IPS-20b (cell line): ENCODE results near the gene LAMC3.
"Not testable (repeated sequence)": the region's sequence is repeated elsewhere in the genome, so short reads cannot be mapped to it uniquely, and the experiment has no call there.

Source experiments
- H3K27ac ChIP-seq: one replicate; pipeline ENCODE4 v1.5.1; 2013; ENCODE audit warnings: low read length
- H3K27me3 ChIP-seq: 2 replicates; pipeline ENCODE4 v1.6.1; 2013; ENCODE audit warnings: mild to moderate bottlenecking, low read length, inconsistent platforms; ENCODE audit not compliant: insufficient read depth
- H3K36me3 ChIP-seq: 2 replicates; pipeline ENCODE4 v1.6.1; 2013; ENCODE audit warnings: low read depth, mild to moderate bottlenecking, inconsistent platforms, low read length, moderate library complexity; ENCODE audit not compliant: insufficient read depth
- H3K4me1 ChIP-seq: 2 replicates; pipeline ENCODE4 v1.6.1; 2013; ENCODE audit warnings: mild to moderate bottlenecking, control low read depth, inconsistent platforms, low read length, moderate library complexity; ENCODE audit not compliant: insufficient read depth
- H3K4me3 ChIP-seq: 2 replicates; pipeline ENCODE4 v1.5.1; 2013; ENCODE audit warnings: mild to moderate bottlenecking, low read length, inconsistent platforms
- H3K9ac ChIP-seq: 2 replicates; pipeline ENCODE4 v1.6.1; 2013; ENCODE audit warnings: low read depth, mild to moderate bottlenecking, inconsistent platforms, low read length, moderate library complexity
- H3K9me3 ChIP-seq: 2 replicates; pipeline ENCODE4 v1.6.1; 2013; ENCODE audit warnings: mild to moderate bottlenecking, low read depth, low read length, inconsistent platforms; ENCODE audit not compliant: insufficient read depth

Gene LAMC3

DNA sequence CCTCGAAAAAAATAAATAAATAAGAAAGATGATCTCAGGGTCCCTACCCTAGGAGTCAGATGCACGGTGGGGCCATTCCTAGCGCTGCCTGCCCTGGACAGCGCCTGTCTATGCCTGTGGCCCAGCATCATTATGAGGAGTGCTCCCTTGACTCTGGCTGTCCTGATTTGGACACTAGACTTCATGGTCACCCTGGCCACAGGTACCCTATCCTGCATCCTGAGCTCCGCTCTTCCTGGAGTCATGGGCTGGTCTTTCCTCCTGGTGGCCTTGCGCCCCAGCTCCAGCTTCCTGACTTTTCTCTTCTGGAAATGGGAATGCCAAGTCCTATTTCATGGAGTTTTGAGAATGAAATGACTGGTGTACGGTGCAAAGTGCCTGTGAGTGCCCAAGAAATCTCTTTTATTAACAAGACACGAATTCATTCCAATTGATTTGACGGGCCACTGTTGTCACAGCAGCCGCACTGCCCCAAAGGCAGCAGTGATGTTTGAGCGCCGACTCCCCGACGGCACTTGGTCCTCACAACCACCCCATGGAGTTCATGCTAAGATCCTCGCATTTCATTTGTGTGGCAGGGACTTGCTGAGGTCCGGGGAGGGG is 86.8 kb downstream of the LAMC3 start:
- no peak overlapping the region for H3K27ac ChIP-seq
- peaks cover 14% of the 10 kb centered on the region for H3K36me3 ChIP-seq
- peak overlapping the region; percentile 69 for H3K4me3 ChIP-seq
- peaks cover 31% of the 10 kb centered on the region; the same call in 1 of the 2 replicates for H3K4me1 ChIP-seq
- no peaks in the 10 kb centered on the region for H3K9me3 ChIP-seq
- H3K27me3 ChIP-seq, result peaks cover 13% of the 10 kb centered on the region
- peak overlapping the region; percentile 26; the same call in 1 of the 2 replicates for H3K9ac ChIP-seq

DNA sequence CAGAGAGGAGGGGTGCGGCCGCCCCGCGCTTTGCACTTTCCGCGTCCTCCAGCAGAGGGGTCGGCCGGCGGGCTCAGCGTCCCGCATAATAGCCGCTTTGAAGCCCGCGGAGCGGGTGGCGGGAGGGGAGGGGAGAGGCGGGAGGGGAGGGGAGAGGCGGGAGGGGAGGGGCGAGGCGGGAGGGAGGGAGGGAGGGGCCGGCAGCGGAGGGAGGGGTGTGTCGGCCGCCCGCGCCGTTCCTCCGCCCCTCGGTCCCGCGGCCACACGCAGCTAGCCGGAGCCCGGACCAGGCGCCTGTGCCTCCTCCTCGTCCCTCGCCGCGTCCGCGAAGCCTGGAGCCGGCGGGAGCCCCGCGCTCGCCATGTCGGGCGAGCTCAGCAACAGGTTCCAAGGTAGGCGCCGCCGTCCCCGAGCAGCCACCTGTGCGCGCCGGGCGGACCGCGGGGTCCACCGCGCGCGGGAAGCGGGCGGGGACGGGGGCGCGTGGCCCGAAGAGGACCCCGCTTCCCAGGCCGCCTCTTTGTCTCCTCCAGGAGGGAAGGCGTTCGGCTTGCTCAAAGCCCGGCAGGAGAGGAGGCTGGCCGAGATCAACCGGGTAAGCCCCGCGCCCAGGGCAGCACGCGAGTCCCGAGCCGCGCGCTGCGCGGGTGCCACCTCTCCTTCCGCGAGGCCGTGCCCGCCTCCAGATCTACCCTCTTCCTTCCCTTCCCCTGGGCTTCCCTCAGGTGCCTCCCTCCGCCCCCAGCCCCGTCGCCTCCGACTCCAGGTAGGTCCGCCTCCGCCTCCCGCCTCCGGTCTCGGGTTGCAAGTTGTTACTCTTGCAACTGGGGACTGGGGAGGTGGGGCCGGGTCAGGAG is 87.5 kb downstream of the LAMC3 start, which contains the start of gene AIF1L:
TSS of gene AIF1L (plus strand) at position 263 of the 857 bp plus-strand sequence. CDS start at position 362, 99 bp downstream.
- no peaks in the 10 kb centered on the region for H3K9me3 ChIP-seq
- peak within 1 kb of the TSS; percentile 69 for H3K27ac ChIP-seq
- peak within 1 kb of the TSS; percentile 92 for H3K9ac ChIP-seq
- H3K27me3 ChIP-seq, result peaks cover 13% of the 10 kb centered on the region
- H3K4me1 ChIP-seq, result peaks cover 31% of the 10 kb centered on the region; the same call in 1 of the 2 replicates
- H3K36me3 ChIP-seq, result peaks cover 19% of the 10 kb centered on the region
- peak within 1 kb of the TSS; percentile 88 for H3K4me3 ChIP-seq

DNA sequence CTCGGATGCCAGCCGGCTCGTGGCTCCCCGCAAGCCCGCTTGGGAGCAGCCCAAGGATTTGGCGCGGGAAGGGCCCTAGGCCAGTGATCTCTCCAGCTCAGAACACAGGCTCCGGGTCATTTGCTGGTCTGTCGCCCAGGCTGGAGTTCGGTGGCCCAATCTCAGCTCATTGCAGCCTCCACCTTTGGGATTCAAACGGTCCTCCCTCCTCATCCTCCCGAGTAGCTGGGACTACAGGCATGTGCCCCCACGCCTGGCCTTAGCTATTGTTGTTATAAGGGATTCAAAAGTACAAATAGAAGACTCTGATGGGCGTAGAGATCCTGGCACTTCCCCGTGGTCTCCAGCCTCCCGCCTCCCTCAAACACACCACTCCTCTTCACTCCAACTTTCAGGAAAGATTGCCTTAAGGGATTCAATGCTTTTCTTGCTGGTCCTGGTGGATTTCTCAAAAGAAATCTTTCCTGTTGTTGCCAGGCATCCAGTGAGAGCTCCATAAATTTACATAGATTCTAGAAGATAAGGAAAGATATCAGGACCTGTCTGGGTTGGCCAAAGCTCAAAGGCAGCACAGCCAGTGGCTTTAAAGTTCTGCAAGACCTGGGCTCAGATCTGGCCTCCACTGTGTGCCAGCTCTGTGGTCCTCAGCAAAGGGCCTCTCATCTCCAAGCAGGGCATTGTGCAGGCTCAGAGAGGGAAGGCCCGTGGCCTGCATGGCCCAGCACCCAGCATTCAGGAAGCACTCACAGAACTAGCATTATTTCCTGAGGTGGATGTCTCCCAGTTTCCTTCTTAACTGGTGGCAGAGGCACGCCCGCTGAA is 88.4 kb downstream of the LAMC3 start:
- peaks cover 26% of the 10 kb centered on the region for H3K36me3 ChIP-seq
- peak overlapping the region; percentile 92 for H3K9ac ChIP-seq
- H3K9me3 ChIP-seq, result no peaks in the 10 kb centered on the region
- peak overlapping the region; percentile 11 for H3K27ac ChIP-seq
- H3K27me3 ChIP-seq, result peaks cover 13% of the 10 kb centered on the region
- H3K4me1 ChIP-seq, result peaks cover 32% of the 10 kb centered on the region; the same call in 1 of the 2 replicates
- H3K4me3 ChIP-seq, result peak overlapping the region; percentile 88

DNA sequence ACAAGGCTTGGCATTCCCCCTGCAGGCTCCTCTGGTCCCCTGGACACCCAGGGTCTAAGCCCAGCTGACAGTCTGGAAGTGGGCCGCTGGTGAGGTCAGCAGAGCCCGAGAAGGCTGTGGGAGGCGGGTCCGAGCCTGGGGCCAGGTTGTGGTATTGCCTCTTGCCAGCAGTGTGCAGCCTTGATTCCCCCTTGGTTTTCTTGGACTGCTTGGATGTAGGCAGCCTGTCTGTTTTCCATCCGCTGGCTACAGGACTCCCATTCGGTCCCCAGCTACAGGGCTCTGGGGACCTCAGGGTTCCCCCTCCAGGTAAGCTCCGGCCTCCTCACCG is 88.9 kb downstream of the LAMC3 start:
- Histone ChIP-seq H3K36me3 (peaks cover 32% of the 10 kb centered on the region), H3K9me3 (no peaks in the 10 kb centered on the region), H3K27ac (no peak overlapping the region), H3K27me3 (peaks cover 13% of the 10 kb centered on the region), H3K4me3 (peak overlapping the region; percentile 88), H3K4me1 (peaks cover 37% of the 10 kb centered on the region; the same call in 1 of the 2 replicates), H3K9ac (no peak overlapping the region; the same call in 1 of the 2 replicates)

DNA sequence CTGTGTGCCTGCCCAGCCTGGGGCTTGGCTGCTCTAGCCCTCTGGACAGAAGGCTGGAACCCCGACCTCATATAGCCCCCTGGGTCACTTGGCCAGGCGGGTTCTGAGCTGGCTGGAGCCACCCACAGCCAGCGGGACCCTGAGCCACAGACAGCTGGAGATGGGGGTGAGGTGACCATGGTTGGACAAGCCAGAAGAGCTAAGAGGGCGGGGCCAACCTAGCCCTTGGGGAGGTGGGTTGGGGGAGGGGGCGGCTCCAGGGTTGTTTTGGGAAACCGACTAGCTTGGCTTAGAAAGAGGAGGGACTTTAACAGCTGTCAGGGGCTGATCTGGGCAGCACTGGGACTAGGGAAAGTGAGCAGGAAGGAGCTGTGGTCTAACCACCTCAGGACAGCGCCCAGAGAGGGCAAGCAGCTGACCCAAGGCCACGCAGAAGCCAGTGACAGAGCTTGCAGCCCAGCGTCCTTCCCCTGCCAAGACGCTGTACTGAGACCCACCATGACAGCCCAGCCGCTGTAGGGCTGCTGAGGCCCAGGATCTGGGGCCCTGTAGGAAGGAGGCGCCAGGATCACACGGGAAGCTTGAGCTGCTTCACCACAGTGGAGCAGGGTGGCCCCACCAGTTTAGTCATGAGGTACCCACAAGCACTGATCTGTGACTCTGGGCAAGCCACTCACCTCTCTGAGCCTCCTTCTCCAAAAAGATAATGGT is 89.6 kb downstream of the LAMC3 start:
- no peaks in the 10 kb centered on the region for H3K9me3 ChIP-seq
- H3K27me3 ChIP-seq, result peaks cover 13% of the 10 kb centered on the region
- peak overlapping the region; percentile 48; the same call in 1 of the 2 replicates for H3K9ac ChIP-seq
- H3K27ac ChIP-seq, result peak overlapping the region; percentile 42
- H3K4me3 ChIP-seq, result no peak overlapping the region; the same call in 1 of the 2 replicates
- H3K36me3 ChIP-seq, result peaks cover 38% of the 10 kb centered on the region
- H3K4me1 ChIP-seq, result peaks cover 39% of the 10 kb centered on the region; the same call in 1 of the 2 replicates

DNA sequence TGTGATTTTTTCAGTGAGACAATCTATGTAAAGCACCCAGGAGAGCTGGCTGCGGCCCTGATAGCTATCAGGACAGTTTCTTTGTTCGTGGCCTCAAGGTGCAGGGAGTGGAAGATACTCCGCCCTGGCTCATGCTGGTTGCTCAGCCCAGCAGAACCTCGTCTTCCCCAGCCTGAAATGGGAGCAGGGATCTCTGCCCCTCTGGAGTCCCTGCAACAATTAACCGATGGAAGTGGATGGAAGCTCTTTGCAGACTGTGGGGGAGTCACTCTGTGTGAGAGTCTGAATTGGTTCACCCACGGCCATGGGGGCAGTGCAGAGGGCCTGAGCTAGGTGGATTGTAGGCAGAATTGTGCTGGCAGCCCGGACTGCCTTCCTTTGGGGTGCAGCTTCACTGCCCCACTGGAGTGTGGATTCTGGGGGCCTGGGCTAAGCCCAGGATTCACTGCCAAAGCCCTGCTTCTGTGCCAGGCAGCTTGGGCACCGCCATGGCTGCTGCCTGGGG is 90.2 kb downstream of the LAMC3 start:
- Histone ChIP-seq H3K9ac (peak overlapping the region; percentile 48; the same call in 1 of the 2 replicates), H3K27ac (peak overlapping the region; percentile 42), H3K27me3 (peaks cover 13% of the 10 kb centered on the region), H3K9me3 (no peaks in the 10 kb centered on the region), H3K36me3 (peaks cover 40% of the 10 kb centered on the region), H3K4me1 (peaks cover 41% of the 10 kb centered on the region; the same call in 1 of the 2 replicates), H3K4me3 (no peak overlapping the region; the same call in 1 of the 2 replicates)

DNA sequence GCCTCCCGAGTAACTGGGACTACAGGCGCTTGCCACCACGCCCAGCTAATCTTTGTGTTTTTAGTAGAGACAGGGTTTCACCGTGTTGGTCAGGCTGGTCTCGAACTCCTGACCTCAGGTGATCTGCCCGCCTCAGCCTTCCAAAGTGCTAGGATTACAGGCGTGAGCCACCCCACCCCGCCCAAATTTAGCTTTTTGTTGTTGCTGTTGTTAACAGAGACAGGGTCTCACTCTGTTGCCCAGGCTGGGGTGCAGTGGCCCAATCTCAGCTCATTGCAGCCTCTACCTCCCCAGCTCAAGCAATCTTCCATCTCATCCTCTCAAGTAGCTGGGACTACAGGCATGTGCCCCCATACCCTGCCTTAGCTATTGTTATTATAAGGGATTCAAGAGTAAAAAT is 90.9 kb downstream of the LAMC3 start:
- peaks cover 40% of the 10 kb centered on the region for H3K36me3 ChIP-seq
- H3K4me1 ChIP-seq, result peaks cover 45% of the 10 kb centered on the region; the same call in 1 of the 2 replicates
- H3K27me3 ChIP-seq, result peaks cover 12% of the 10 kb centered on the region
- not testable (repeated sequence) for H3K4me3 ChIP-seq, H3K9me3 ChIP-seq
- H3K9ac ChIP-seq, result peak overlapping the region; percentile 37; the same call in 1 of the 2 replicates
- H3K27ac ChIP-seq, result peak overlapping the region; percentile 2

DNA sequence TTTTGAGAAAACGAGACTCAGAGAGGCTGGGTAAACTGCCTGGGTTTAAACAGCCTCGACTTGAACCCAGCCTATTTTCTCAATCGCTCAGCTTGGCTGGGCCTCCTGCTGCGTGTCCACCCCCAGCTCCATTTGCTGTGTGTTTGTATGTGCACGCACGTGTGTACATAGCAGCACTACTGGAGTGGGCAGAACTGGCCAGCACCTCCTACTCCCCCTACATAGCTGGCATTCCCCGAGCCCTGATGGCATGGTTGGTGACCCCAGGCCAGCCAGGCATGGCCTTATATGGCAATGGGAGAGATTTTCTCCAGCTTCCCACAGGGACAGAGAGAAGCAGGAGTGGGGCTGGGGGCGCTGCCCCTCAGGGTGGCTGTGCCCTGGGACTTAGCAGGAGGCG is 91.5 kb downstream of the LAMC3 start:
- Histone ChIP-seq H3K4me3 (no peak overlapping the region), H3K4me1 (peaks cover 45% of the 10 kb centered on the region; the same call in 1 of the 2 replicates), H3K27me3 (peaks cover 6% of the 10 kb centered on the region; the same call in 1 of the 2 replicates), H3K9ac (peak overlapping the region; percentile 37; the same call in 1 of the 2 replicates), H3K27ac (peak overlapping the region; percentile 2), H3K9me3 (no peaks in the 10 kb centered on the region), H3K36me3 (peaks cover 43% of the 10 kb centered on the region)

DNA sequence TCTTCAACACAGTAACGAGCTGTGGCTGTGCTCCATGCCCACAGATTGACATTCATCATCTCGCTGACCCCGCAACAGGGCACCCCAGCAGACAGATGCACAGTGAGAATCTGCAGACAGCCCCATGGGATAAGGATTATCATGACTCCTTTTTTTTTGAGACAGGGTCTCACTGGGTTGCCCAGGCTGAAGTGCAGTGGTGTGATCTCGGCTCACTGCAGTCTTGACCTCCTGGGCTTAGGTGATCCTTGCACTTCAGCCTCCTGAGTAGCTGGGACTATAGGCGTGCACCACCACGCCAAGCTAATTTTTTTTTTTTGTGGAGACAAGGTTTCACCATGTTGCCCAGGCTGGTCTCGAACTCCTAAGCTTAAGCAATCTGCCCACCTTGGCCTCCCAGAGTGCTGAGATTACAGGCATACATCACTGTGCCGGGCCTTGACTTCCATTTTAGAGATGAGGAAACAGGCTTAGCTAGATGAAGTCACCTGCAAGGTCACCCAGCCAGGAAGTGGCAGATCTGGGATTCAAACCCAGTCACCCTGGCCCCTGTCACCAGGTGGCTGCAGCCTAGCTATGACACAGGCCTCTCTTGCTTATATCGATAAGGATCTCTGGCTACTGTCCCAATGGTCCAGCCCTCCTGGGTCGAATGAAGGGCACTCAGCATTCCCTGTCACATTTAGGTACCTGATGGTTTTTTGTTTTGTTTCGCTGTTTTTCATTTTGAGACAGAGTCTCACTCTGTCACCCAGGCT is 92.4 kb downstream of the LAMC3 start:
- Histone ChIP-seq H3K4me1 (peaks cover 41% of the 10 kb centered on the region; the same call in 1 of the 2 replicates), H3K9ac (no peak overlapping the region; the same call in 1 of the 2 replicates), H3K4me3 (no peak overlapping the region), H3K9me3 (no peaks in the 10 kb centered on the region), H3K27me3 (no peaks in the 10 kb centered on the region), H3K27ac (no peak overlapping the region), H3K36me3 (peaks cover 53% of the 10 kb centered on the region)

DNA sequence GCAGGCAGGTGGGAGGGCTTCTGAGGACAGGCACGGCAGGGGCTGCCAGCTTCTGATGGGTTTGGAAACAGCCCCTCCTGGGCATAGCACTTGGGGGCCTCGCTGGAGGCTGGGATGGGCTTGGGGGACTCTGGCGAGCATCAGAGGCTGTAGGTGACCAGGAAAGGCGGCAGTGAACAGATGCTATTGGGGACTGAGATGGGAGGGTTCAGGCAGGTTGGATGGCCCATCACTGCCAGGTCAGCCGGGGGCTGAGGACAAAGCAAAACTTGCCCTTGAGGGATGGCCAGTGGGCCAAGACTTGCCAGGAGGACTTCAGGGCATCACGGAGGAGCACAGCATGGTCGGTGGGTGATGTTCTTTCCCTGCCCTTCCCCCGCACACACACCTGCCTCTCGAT is 94.0 kb downstream of the LAMC3 start:
- no peaks in the 10 kb centered on the region for H3K27me3 ChIP-seq
- peak overlapping the region; percentile 16; the same call in 1 of the 2 replicates for H3K9ac ChIP-seq

More for the DNA sequence above, 94.0 kb downstream of the LAMC3 start:
- no peak overlapping the region for H3K4me3 ChIP-seq
- H3K36me3 ChIP-seq, result peaks cover 69% of the 10 kb centered on the region
- peak overlapping the region; percentile 40 for H3K27ac ChIP-seq
- peaks cover 33% of the 10 kb centered on the region; the same call in 1 of the 2 replicates for H3K4me1 ChIP-seq
- H3K9me3 ChIP-seq, result no peaks in the 10 kb centered on the region
